PC-3 (cell line): ENCODE results near the gene NUPR1. TPM values are rescaled to one million over a fixed set of nuclear protein-coding genes. Genes with fewer than 3 reads are reported as not detected.

ENCODE experiments used
- ATAC-seq: fragments of 200-7000 bp; cut with Tn5 transposase; 2 replicates; pipeline ENCODE4 v1.9.1; 2020; ENCODE audit warnings: mild to moderate bottlenecking, moderate library complexity
- BruUV-seq: library from RNA; stranded (reverse); fragments of 400-500 nt; replicated peaks from 2 replicates; lab custom pipeline; 2021; lab: Mats Ljungman, UMichigan
- CTCF ChIA-PET: fragments of 300-600 bp; sonication (Branson Sonifier 250); formaldehyde crosslinking; loops from one replicate; lab custom pipeline; 2022; ENCODE audit warnings: antibody characterized with exemption; lab: Charles Lee
- POLR2A ChIA-PET: fragments of 300-600 bp; sonication (Branson Sonifier 250); formaldehyde crosslinking; loops from one replicate; lab custom pipeline; 2022; ENCODE audit warnings: antibody characterized with exemption; ENCODE audit not compliant: unreplicated experiment; lab: Charles Lee
- DNase-seq: peaks from one replicate; pipeline ENCODE4 v3.0.0-alpha.2; 2015
- H2AFZ ChIP-seq: fragments of 300-600 bp; sonication (generic); 2 replicates; pipeline ENCODE4 v1.6.0; 2016; ENCODE audit warnings: antibody characterized with exemption, low read length
- H3F3A ChIP-seq: fragments of 300-600 bp; sonication (generic); one replicate; pipeline ENCODE4 v1.6.0; 2017; ENCODE audit warnings: antibody characterized with exemption, low read length, control low read depth, mild to moderate bottlenecking; ENCODE audit not compliant: unreplicated experiment
- H3K27ac ChIP-seq: fragments of 300-600 bp; sonication (generic); 2 replicates; pipeline ENCODE4 v1.5.1; 2016; ENCODE audit warnings: mild to moderate bottlenecking, low read length
- H3K27me3 ChIP-seq: fragments of 300-600 bp; sonication (generic); 2 replicates; pipeline ENCODE4 v1.6.1; 2016; ENCODE audit warnings: low read length, mixed read lengths
- H3K36me3 ChIP-seq: fragments of 300-600 bp; sonication (generic); 2 replicates; pipeline ENCODE4 v1.6.1; 2016; ENCODE audit warnings: low read depth, mixed run types, low read length, mixed read lengths
- H3K4me1 ChIP-seq: fragments of 300-600 bp; sonication (generic); 2 replicates; pipeline ENCODE4 v1.5.1; 2016; ENCODE audit warnings: low read length; ENCODE audit not compliant: insufficient read depth
- H3K4me2 ChIP-seq: fragments of 300-600 bp; sonication (generic); 2 replicates; pipeline ENCODE4 v1.6.0; 2016; ENCODE audit warnings: low read length
- H3K4me3 ChIP-seq: fragments of 300-600 bp; sonication (generic); 2 replicates; pipeline ENCODE4 v1.5.1; 2016; ENCODE audit warnings: mild to moderate bottlenecking, low read length, mixed read lengths
- H3K79me2 ChIP-seq: fragments of 300-600 bp; sonication (generic); 2 replicates; pipeline ENCODE4 v1.6.1; 2017; ENCODE audit warnings: low read length, mixed read lengths
- H3K9ac ChIP-seq: fragments of 300-600 bp; sonication (generic); 2 replicates; pipeline ENCODE4 v1.6.0; 2016; ENCODE audit warnings: mild to moderate bottlenecking, low read length
- H3K9me2 ChIP-seq: fragments of 300-600 bp; sonication (generic); replicated peaks from 2 replicates; pipeline ENCODE4 v1.6.1; 2016; ENCODE audit warnings: mixed run types, low read length, mixed read lengths
- H3K9me3 ChIP-seq: fragments of 300-600 bp; sonication (generic); 2 replicates; pipeline ENCODE4 v1.6.1; 2016; ENCODE audit warnings: low read length, mixed read lengths
- H4K20me1 ChIP-seq: fragments of 300-600 bp; sonication (generic); 2 replicates; pipeline ENCODE4 v1.6.1; 2016; ENCODE audit warnings: low read length, mixed read lengths
- EZH2 ChIP-seq: fragments of 300-600 bp; sonication (generic); IDR thresholded peaks from one replicate; pipeline ENCODE4 v1.6.1; 2017; ENCODE audit warnings: antibody characterized with exemption, mild to moderate bottlenecking, low read length; ENCODE audit not compliant: unreplicated experiment
- EZH2phosphoT487 ChIP-seq: fragments of 300-600 bp; sonication (generic); IDR thresholded peaks from 2 replicates; pipeline ENCODE4 v1.6.1; 2018; ENCODE audit warnings: mild to moderate bottlenecking, antibody characterized with exemption, low read length, borderline replicate concordance
- intact Hi-C: fragments of 100-400 bp; cut with micrococcal nuclease; formaldehyde crosslinking; loops from 2 replicates; pipeline ENCODE4 v1.9.0; 2023
- total RNA-seq: library from RNA; depleted of rRNA; stranded (reverse); fragments of >200 nt; gene quantifications from 2 replicates; pipeline ENCODE4 v1.2.3, GENCODE V29; 2014
- TF ChIP-seq, protein P1 (sequence below): fragments of 300-600 bp; sonication (generic); conservative IDR thresholded peaks from 2 replicates; pipeline ENCODE4 v1.5.1; 2017; ENCODE audit warnings: antibody characterized with exemption, low read depth, mild to moderate bottlenecking, low read length

NUPR1 gene
- total RNA-seq, 1 experiment from 2014 or later: 16.5 TPM

DNA sequence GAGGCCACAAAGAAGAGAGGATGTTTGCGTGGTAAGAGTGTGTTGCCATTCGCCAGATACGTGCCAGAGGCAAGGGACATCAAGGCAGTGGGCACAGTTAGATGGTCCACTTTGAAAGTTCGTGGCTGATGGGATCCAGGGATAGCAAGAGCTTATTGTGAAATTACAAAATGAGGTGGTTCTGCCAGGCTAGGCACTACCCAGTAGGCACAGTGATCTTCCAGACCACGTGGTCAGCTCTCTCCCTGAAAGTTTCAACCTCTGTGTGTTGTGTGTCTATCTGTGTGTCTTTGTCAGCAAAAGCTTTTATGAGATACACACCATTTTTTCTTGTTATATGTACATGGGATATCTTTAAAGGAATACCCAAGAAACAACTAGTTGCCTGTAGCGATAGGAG, 24.4 kb upstream of the NUPR1 start:
- H3K4me1 ChIP-seq: no peaks in the 10 kb centered on the region
- no peak overlapping the region for H2AFZ ChIP-seq
- intact Hi-C loops: no loop called here
- DNase-seq (no peak), ATAC-seq (no peak)
- no peaks in the 10 kb centered on the region for H3F3A ChIP-seq
- H3K79me2 ChIP-seq: no peaks in the 10 kb centered on the region
- H3K4me2 ChIP-seq: no peak overlapping the region
- no peaks in the 10 kb centered on the region for H4K20me1 ChIP-seq
- no peak overlapping the region for H3K9ac ChIP-seq
- H3K4me3 ChIP-seq: no peak overlapping the region
- peaks cover 4% of the 10 kb centered on the region; the same call in 1 of the 2 replicates for H3K36me3 ChIP-seq
- no peak for TF ChIP-seq EZH2
- TF ChIP-seq EZH2phosphoT487: no peak
- TF ChIP-seq, protein P1, sequence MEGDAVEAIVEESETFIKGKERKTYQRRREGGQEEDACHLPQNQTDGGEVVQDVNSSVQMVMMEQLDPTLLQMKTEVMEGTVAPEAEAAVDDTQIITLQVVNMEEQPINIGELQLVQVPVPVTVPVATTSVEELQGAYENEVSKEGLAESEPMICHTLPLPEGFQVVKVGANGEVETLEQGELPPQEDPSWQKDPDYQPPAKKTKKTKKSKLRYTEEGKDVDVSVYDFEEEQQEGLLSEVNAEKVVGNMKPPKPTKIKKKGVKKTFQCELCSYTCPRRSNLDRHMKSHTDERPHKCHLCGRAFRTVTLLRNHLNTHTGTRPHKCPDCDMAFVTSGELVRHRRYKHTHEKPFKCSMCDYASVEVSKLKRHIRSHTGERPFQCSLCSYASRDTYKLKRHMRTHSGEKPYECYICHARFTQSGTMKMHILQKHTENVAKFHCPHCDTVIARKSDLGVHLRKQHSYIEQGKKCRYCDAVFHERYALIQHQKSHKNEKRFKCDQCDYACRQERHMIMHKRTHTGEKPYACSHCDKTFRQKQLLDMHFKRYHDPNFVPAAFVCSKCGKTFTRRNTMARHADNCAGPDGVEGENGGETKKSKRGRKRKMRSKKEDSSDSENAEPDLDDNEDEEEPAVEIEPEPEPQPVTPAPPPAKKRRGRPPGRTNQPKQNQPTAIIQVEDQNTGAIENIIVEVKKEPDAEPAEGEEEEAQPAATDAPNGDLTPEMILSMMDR: no peak
- H3K9me2 ChIP-seq: no peaks in the 10 kb centered on the region
- peaks cover 6% of the 10 kb centered on the region; the same call in 1 of the 2 replicates for H3K9me3 ChIP-seq
- BruUV-seq: no TSS peak
- CTCF ChIA-PET: no interaction called here
- POLR2A ChIA-PET: no interaction called here
- H3K27ac ChIP-seq: no peak overlapping the region
- H3K27me3 ChIP-seq: no peaks in the 10 kb centered on the region

DNA sequence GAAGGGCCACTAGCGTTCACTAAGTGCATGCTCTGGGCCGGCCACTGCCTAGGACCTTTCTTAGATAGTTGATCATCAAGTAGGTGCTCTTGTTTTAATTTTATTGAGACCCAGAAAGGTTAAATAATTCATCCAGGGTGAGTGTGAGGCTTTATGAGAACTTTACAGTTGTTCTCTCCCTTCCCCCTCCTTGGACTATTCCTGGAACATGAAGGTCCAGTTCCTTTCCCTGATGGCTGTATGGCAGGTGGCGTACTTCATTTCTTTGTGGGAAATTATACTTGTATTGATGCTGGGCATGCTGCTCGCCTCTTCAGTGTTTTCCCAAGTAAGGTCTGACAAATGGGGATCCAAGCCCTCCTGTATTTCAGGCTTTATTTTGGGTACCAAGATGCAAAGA, 23.4 kb upstream of the NUPR1 start:
- DNase-seq (no peak), ATAC-seq (no peak)
- no peak overlapping the region for H3K9ac ChIP-seq
- TF ChIP-seq EZH2phosphoT487 (no peak), EZH2 (no peak)
- TF ChIP-seq, protein P1: no peak
- no TSS peak for BruUV-seq
- ChIA-PET POLR2A (no interaction called here), CTCF (no interaction called here)
- no peak overlapping the region for H3K4me3 ChIP-seq
- H3K27me3 ChIP-seq: no peaks in the 10 kb centered on the region
- H3K9me3 ChIP-seq: peaks cover 2% of the 10 kb centered on the region; the same call in 1 of the 2 replicates
- H2AFZ ChIP-seq: no peak overlapping the region
- H3K4me2 ChIP-seq: no peak overlapping the region
- no peaks in the 10 kb centered on the region for H3K79me2 ChIP-seq
- intact Hi-C loops: no loop called here
- no peaks in the 10 kb centered on the region for H3F3A ChIP-seq
- peaks cover 2% of the 10 kb centered on the region; the same call in 1 of the 2 replicates for H3K36me3 ChIP-seq
- H3K4me1 ChIP-seq: no peaks in the 10 kb centered on the region
- H3K27ac ChIP-seq: no peak overlapping the region
- H3K9me2 ChIP-seq: no peaks in the 10 kb centered on the region
- no peaks in the 10 kb centered on the region for H4K20me1 ChIP-seq

DNA sequence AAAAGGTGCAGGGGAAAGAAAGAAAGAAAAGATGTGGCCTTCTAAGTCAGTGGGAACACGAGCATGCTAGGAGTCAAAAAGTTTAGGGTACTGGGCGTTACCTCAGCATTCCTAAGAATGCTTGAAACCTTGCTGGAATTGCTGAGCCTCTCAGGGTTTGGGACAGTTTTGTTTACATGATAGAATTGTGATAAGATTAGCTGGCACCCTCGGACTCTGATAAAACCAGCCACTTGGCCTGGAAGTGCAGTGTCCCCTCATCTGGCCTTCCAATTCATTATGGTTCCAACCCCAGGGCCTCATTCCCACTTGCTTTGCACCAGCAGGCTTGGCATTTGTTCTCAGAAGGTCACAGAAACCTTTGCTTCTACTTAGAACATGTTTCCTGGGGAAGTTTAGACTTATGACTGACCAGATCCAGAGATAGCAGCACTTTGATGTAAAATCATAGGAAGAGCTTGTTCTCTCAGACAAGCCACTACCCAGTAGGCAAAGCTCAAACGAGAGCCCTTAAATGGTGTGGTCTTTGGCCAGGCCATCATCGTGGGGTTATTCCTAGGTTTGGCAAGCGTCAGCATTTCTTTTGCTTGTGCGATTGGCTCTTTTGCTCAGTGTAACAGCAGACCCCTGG, 22.9 kb upstream of the NUPR1 start:
- ATAC-seq (no peak), DNase-seq (no peak)
- no peak overlapping the region for H3K9ac ChIP-seq
- POLR2A ChIA-PET: no interaction called here
- 0 out of 2 replicates have a peak, but pooled peaks cover 2% of the 10 kb centered on the region for H3K79me2 ChIP-seq
- H3K36me3 ChIP-seq: no peaks in the 10 kb centered on the region
- TF ChIP-seq EZH2phosphoT487 (no peak), EZH2 (no peak)
- TF ChIP-seq, protein P1: no peak
- no peak overlapping the region for H2AFZ ChIP-seq
- no peaks in the 10 kb centered on the region for H4K20me1 ChIP-seq
- H3K9me2 ChIP-seq: no peaks in the 10 kb centered on the region
- no peak overlapping the region for H3K27ac ChIP-seq
- no peaks in the 10 kb centered on the region for H3K27me3 ChIP-seq
- intact Hi-C loops: no loop called here
- no TSS peak for BruUV-seq
- CTCF ChIA-PET: no interaction called here
- H3K4me2 ChIP-seq: no peak overlapping the region
- H3K4me1 ChIP-seq: no peaks in the 10 kb centered on the region
- no peaks in the 10 kb centered on the region for H3F3A ChIP-seq
- no peak overlapping the region for H3K4me3 ChIP-seq
- H3K9me3 ChIP-seq: no peaks in the 10 kb centered on the region
